Anterior cingulate cortex (tissue), 58 donors: ENCODE results near the gene RHBDD1.
"Not testable (repeated sequence)": the region's sequence is repeated elsewhere in the genome, so short reads cannot be mapped to it uniquely, and the experiment has no call there.

Experiments used
- DNase-seq, 58 donors: peaks; one replicate each; lab custom pipeline; 2025; lab: John Stamatoyannopoulos, UW

Gene RHBDD1

DNA sequence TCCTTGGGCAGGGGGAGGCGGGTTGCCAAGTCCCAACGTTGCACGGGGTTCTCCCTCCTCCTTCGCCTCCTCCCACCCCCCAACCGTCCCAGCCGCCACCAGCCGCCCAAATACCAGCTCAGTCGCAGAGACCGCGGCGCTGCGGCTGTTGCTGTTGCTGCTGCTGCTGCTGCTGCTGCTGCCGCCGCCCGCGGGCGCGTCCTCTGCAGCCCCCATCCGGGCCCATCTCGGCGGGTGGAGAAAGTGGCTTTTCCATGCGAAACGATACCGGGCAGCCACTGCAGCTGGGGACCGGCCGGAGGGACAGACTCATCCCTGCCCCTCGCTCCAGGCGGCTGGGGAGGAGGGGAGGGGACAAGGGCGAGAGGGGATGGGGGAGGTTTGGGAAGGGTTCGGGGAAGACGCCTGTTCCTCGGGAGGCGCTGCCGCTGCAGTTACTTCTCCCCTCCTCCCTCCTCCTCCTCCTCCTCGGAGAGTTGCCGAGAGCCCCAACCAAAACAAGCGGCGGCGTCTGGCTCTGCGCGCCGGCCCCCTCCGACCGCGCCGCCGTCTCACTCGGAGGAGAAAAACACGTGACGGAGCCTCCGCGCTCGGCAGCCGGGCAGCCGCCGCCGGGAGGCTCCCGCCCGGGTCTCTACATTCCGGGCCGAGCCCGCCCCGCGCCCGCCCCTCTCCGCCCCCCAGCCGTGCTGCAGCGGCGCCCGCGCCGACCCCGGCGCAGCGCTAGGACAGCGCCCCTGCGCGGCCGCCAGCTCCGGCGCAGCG lies 36.5 kb upstream of the RHBDD1 start, which contains the start of gene IRS1:
Gene IRS1, minus strand, starts transcription at position 610 of the 765 bp plus-strand sequence. CDS start 1,082 bp downstream, outside the sequence.
- DNase-seq, result peak in 54 of 58 donors; percentile 8 to 81 (median 59)

DNA sequence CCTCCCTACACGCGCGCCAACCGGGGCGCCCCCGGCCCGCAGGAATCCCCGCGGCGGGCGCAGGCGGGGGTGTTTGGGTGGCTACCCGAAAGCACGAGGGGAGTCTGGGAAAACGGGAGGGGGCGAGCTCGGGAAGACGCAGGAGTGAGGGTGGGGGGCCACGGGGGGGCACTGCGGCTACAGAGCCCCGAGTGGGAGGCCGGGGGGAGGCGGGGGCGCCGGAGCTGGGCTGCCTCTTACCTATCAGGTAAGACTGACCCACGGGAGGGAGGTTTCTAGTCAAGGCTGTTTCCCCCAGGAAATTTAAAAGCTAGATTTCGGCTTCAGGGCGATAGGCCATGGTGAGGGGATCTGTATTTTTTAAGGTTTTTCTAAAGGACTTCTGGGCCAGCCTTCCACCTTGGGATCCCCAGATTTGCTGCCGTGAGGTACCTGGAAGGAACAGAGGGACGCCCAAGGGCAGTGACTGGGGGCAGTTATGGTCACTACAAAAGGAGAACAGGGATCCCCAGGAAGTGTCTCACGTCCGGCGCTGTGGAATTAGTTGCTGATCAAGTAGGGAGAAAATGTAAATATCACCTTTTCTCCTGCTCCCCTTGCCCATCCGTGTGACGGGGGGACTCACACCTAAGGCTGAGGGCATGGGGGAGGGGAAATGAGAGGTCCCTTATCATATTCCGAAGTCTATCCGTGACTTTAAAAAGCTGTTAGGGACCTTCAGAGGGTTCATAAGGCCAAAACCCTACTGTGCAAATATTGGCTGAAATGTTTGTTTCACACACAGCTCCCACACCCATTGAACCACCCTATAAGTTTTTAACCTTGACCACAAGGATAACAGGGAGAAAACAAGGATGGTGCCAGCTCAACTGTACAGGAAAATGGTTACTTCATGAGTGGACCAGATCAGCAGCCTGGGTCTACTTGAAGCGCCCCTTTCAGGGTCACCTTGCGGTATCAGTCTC lies 35.6 kb upstream of the RHBDD1 start:
- peak in 17 of 58 donors; percentile 32 to 71 (median 56) for DNase-seq

DNA sequence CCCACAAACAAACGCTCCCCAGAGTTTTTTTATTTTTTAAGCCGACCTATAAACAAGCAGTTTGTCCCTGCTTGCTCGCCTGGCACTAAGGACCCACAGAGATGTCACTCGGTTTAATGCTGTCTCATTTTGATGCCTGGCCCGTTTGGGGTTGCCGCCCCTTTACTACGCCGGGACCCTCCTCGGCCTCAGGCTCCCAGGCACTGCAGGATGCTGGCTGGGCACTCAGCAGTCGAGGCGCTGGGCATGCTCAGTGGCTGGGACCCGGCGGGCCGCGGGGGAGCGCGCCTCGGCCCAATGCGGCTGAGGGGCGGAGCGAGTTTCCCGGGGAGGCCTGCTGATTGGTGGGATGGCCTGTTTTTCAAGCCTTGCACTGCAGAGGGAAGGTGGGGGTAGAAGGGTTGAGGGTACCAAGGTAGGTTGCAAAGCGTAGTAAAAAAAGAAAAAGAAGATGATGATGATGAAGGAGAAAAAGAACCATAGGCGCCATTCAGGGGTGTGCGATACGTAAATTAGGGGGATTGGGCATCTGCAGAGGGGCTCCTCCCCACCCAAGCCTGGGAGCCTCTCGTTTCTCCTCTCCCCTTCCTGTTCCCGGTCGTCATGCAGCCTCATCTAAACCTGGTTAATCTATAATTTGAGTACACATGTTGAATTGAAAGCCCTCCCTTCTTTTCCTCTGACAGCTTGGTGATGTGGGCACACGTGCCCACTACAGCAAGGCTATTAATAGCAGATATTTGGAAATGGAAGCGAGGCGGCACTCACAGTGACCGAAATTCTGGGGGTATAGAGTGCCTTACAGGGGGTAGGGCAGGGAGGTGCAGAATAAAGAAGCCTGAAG lies 34.7 kb upstream of the RHBDD1 start:
- peak; percentile 58 to 96 (median 91) for DNase-seq

DNA sequence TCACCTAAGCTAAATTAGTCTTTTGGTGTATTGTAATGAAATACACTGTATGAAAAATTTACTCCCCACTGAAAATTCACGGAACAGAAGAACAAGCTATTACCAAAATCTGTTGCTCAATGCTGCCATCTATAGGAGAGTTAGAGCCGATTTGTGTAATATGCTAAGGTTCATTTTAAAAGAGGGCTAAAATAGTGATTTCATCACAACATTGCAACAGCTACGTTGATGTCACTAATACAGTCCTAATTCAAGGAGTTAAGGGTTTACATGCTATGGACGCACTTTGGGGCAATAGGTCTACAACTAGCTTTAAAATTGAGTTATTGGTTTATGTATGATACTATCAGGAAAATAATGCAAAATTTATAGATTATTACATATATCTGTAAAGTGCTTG lies 33.3 kb upstream of the RHBDD1 start:
- DNase-seq, result peak in 2 of 58 donors; percentile 35 to 63

DNA sequence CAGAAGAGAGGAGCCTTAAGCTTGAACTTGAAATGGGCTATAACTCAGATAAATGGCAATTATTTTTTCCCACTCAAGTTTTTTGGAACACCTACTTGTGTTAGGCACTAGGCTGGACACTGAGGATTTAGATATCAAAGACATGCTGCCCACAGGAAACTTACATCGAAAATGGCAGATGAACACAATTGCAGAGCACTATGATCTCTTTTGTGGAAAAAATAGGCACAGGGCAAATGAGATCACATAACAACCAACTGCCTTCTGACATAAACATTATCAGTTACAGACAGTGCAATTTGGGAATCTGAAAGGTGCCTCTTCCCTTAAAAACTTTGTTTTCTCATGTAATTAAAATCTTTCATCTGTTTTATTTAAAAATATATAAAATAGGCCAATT lies 32.4 kb upstream of the RHBDD1 start:
- no peak for DNase-seq

DNA sequence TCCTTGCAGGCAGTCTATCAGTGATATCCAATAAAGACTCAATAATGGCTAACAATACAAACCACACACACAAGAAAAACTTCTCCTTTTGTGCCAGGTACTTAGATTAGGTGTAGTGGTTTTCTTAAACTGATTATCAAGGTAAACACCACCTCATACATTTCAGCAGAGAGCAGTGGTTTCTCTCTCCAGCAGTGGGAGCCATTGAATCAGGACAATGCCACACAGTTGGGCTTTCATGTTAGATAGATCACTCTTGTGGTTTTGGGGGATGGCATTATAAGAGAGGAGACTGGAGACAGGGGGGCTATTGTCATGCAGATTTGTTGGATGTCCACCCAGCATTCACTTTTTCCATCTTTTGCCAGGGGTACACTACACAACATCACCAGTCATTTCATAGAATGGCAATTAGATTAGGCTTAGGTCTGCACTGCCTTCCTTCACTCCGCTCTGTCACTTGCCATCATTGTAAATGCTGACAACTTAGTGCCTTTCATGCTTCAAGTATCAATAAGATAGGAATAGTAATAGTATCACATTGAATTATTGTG lies 22.6 kb upstream of the RHBDD1 start:
- peak in 7 of 58 donors; percentile 3 to 44 (median 18) for DNase-seq

DNA sequence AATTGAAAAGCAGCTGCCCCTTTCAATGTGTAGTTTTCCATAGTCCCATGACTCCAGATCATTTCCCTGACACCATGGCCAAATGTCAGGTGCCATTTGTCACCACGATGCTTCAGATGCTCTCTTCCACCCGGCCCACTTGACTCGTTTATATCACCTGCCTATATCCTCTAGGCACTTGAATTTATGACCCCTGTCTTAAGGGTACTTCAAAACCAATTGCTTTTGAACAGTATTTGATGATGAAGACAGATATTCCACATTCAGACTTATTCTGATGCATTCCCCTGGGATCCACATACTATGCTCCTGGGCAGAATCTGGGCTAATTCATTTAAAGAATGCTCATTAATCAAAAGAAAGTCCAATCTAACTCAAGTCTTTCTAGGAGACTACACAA lies 16.9 kb upstream of the RHBDD1 start:
- DNase-seq, result no peak

DNA sequence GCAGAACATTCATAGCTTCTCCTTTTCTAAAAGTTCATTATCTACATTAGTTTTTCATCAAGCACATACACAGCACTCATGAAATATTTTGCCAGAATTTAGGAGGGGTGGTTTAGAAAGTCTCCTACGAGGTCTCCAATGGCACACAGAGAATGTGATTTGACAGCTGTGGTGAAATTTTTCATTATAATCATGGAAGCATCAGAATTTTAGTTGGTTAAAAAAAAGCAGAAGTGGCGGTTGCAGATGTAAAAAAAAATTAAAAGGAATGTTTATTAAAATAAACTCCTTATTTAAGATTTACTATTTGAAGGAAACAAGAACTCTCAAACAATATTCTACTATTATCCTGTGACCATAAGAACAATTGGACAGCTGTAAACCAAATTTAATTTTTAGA lies 10.8 kb upstream of the RHBDD1 start:
- no peak for DNase-seq

DNA sequence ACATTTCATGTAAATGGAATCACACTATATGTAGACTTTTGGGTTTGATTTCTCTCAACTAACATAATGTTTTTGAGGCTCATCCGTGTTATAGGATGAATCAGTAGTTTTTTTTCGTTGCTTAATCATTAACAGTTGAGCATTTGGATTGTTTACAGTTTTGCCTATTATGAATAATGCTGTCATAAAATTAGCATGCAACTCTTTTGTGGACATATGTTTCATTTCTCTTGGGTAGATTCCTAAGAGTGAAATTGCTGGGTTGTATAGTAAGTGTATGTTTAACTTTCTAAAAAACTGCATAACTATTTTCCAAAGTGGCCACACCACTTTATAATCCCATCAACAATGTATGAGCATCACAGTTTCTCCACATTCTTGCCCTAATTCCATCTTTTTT lies 7.7 kb upstream of the RHBDD1 start:
- DNase-seq, result no peak

DNA sequence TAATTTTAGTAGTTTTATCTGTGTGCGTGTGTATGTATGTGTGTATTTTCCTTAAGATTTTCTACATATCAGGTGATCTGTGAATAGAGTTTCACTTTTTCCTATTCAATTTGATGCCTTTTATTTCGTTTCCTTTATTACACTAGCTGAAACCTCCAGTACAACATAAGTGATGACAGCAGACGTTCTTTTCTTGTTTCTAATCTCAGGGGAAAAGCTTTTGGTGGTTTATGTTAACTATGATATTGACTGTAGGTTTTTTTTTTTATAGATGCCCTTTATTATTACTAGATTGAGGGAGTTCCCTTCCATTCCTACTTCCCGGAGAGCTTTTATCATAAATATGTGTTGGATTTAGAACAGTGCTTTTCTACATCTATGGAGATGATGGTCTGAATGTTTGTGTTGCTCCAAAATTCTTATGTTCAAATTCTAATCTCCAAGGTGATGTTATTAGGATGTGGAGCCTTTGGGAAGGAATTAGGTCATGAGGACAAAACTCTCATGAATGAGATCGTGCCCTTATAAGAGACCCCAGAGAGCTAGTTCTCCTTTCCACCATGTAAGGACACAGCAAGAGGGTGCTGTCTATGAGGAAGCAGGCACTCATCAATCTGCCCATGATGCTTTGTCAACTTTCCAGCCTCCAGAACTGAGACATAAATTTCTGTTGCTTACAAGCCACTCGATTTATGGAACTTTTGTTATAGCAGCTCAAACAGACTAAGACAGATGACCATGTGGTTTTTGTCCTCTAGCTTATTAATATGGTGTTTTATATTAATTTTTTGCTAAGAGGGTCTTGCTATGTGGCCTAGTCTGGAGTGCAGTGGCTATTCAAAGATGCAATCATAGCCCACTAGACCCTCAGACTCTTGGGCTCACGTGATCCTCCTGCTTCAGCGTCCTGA lies 5.9 kb upstream of the RHBDD1 start:
- DNase-seq, result no peak

DNA sequence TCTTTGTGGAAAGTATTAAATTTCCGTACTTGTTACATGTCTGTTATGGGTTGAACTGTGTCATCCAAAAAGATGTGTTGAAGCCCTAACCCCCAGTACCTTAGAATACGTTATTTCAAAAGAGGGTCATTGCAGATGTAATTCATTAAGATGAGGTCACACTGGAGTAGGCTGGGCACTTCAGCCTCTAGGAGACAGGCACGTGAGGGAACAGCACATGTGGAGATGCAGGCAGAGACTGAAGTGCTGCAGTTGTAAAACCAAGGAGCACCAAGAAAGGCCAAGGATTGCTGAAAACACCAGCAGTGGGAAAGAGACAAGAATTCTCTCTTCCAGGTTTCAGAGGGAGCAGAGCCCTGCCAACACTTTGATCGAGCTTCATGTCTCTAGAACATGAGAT lies 4.6 kb upstream of the RHBDD1 start:
- DNase-seq, result no peak

DNA sequence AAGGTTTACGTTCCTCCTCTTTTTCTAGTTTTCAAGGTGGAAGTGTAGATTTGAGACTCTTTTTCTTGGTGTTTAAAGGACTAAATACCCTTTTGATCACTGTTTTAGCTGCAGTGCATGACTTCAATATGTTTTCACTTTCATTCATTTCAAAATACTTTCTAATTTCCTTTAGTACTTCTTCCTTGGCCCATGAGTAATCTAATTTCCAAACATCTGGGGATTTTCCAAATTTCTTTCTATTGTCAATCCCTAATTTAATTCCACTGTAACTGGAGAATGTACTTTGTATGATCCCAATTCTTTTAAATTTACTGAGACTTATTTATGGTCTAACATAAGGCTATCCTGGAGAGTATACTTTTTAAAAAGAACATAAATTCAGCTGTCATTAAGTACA lies 3.8 kb upstream of the RHBDD1 start:
- DNase-seq, result no peak

DNA sequence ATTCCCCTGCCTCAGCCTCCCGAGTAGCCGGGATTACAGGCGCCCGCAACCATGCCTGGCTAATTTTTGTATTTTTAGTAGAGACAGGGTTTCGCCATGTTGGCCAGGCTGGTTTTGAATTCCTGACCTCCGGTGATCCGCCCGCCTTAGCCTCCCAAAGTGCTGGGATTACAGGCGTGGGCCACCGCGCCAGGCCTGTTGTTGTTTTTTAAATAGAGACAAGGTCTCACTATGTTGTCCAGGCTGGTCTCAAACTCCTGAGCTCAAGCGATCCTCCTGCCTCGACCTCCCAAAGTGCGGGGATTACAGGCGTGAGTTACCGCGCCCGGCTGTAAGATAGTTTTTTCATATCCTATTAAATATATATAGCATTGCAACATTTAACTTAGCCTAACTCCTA lies 974 bp upstream of the RHBDD1 start:
- not testable (repeated sequence) for DNase-seq

DNA sequence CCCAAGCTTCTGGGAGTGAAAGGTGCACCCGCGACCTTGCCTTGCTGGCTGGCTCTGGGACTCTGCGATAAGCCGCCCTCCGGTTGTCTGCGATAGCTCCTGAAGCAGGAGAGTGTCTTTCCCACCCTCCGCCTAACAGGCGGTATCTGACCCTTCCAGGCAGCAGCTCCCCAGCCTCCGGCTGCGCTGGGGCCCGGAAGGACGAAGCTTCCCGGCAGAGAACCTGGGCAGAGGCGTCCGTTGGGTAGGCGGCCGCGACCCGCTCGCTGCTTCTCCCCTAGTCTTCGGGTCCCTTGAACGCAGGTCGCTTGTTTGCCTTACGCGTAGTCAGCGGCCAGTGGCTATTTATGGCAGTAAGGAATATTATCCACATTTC lies 446 bp upstream of the RHBDD1 start:
- peak in 7 of 58 donors; percentile 16 to 82 (median 44) for DNase-seq

DNA sequence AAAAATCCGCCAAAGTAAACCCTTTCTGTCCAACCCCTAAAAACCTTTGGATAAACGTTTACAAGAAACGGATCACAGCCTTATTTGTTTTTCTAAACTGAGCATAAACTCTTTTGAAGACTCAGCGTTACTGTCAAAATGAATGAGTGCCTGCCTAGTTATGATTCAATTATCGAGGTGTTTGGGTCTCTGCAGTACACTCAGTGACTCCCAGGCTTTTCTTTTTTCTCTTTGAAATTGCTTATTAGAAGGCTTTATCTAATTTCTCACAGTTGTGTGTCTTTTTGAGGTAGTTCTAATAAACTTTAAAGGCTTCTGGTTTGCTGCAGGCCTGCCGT lies 663 bp downstream of the RHBDD1 start:
- DNase-seq, result no peak

DNA sequence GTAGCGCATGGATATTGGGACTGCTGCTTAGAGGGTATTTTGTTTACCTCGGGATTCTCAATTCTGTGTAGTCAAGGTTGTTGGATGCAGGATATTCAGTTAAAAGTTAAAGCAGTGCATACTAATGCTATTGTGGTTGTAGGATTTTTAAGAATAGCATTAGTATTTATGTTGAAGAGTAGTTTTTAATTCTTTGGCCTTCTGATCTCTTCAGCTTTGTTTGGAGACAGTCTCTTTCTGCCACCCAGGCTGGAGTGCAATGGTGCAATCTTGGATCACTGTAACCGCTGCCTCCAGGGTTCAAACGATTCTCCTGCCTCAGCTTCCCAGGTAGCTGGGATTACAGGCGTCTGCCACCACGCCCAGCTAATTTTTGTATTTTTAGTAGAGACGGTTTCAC lies 1.5 kb downstream of the RHBDD1 start:
- DNase-seq, result no peak

DNA sequence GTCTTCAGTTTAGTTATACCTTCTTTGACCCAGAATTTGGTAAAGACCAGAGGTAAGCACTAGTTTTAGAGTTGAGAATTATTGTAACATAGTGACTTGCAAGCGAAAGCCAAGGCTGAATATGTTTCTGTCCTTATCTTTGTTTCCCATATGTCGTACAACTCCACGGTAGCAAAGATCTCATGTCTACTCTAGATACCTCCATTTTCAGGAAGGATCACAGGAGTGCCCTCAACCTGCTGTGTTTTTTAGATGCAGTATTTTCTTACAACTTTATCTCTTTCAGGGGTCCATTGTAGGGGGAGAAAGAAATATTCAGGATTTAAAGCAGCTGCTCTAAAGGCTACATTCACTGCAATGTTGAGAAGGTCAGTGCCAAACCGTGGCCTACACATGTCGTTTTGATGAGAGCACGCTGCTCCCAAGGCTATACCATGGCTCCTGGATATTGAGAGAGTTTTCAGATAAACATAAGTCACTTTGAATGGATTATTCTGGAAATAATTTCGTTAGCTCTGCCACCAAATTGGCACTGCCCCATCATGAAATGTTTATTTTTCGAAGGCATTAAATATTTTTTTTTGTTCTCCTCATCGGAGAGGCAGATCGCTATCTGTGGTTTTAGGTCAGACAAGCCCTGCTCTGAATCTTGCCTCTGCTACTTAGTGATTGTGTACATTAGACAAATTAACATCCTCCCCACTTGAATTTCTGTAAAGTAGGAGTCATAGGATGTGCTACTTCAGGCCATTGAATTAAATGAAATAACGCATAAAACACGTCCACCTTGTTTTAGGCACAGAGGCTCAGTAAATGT lies 2.1 kb downstream of the RHBDD1 start:
- no peak for DNase-seq

DNA sequence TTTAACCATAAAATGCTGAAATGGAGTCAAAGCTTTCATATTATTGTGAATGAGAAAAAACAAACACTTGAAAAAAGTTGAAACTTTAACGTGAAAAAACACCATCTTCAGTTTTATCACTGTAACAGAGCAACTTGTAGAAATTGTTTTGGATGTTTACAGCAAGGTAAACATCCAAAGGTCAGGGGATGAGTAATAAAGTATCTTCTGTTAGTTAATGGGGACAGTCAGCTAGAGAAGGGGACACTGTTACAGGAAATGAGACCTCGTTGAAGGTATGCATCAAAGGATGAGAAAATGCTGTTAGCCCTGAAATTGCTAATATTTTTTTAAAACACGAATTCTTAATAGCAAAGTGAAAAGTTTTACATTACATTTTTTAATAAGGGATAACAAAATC lies 2.9 kb downstream of the RHBDD1 start:
- no peak for DNase-seq
